HEK293T (cell line): ENCODE data around the gene CXXC1.

Experiments used
- CTCF ChIA-PET: fragments of 350-600 bp; formaldehyde crosslinking; extraction: SDS; loops from one replicate; lab custom pipeline; 2021; ENCODE audit warnings: antibody characterized with exemption, inconsistent platforms; lab: Yijun Ruan, JAX
- POLR2A ChIA-PET: fragments of 350-600 bp; formaldehyde crosslinking; extraction: SDS; loops from one replicate; lab custom pipeline; 2020; ENCODE audit warnings: antibody characterized with exemption, inconsistent platforms; lab: Yijun Ruan, JAX
- DNase-seq: peaks from one replicate; pipeline ENCODE4 v3.0.0; 2012; ENCODE audit warnings: mixed read lengths; ENCODE audit errors: extremely low spot score
- ARNT ChIP-seq: fragments of 450-650 bp; IDR thresholded peaks from 2 replicates; pipeline ENCODE4 v1.6.1; 2017; ENCODE audit warnings: mild to moderate bottlenecking
- BHLHE40 ChIP-seq: fragments of 450-650 bp; IDR thresholded peaks from 2 replicates; pipeline ENCODE4 v1.6.1; 2016; ENCODE audit warnings: mild to moderate bottlenecking, moderate library complexity, borderline replicate concordance
- CTBP1 ChIP-seq: fragments of 450-650 bp; IDR thresholded peaks from 2 replicates; pipeline ENCODE4 v1.6.1; 2016; ENCODE audit warnings: borderline replicate concordance
- ELF4 ChIP-seq: fragments of 450-650 bp; IDR thresholded peaks from 2 replicates; pipeline ENCODE4 v1.6.1; 2017; ENCODE audit warnings: antibody characterized with exemption
- FOXA1 ChIP-seq: fragments of 450-650 bp; IDR thresholded peaks from 2 replicates; pipeline ENCODE4 v1.6.1; 2016; ENCODE audit warnings: mild to moderate bottlenecking
- FOXK2 ChIP-seq: fragments of 450-650 bp; IDR thresholded peaks from 2 replicates; pipeline ENCODE4 v1.6.1; 2016; ENCODE audit warnings: mild to moderate bottlenecking
- FOXM1 ChIP-seq: fragments of 450-650 bp; IDR thresholded peaks from 2 replicates; pipeline ENCODE4 v1.6.1; 2017; ENCODE audit warnings: mild to moderate bottlenecking, borderline replicate concordance
- HDGF ChIP-seq: fragments of 450-650 bp; IDR thresholded peaks from 2 replicates; pipeline ENCODE4 v1.6.1; 2017; ENCODE audit warnings: antibody characterized with exemption, borderline replicate concordance
- L3MBTL2 ChIP-seq: fragments of 450-650 bp; conservative IDR thresholded peaks from 2 replicates; pipeline ENCODE4 v1.6.1; 2016; ENCODE audit warnings: mild to moderate bottlenecking
- LEF1 ChIP-seq: fragments of 450-650 bp; IDR thresholded peaks from 2 replicates; pipeline ENCODE4 v1.6.1; 2017; ENCODE audit warnings: mild to moderate bottlenecking, borderline replicate concordance
- NFRKB ChIP-seq: fragments of 450-650 bp; IDR thresholded peaks from 2 replicates; pipeline ENCODE4 v1.6.1; 2016; ENCODE audit warnings: mild to moderate bottlenecking, moderate library complexity
- PKNOX1 ChIP-seq: fragments of 450-650 bp; IDR thresholded peaks from 2 replicates; pipeline ENCODE4 v1.6.1; 2016
- SP1 ChIP-seq: fragments of 450-650 bp; IDR thresholded peaks from 2 replicates; pipeline ENCODE4 v1.6.1; 2017
- SUZ12 ChIP-seq: fragments of 450-650 bp; IDR thresholded peaks from 2 replicates; pipeline ENCODE4 v1.6.1; 2016; ENCODE audit warnings: mild to moderate bottlenecking
- TARDBP ChIP-seq: fragments of 450-650 bp; IDR thresholded peaks from 2 replicates; pipeline ENCODE4 v1.6.1; 2016
- ZNF384 ChIP-seq: fragments of 450-650 bp; IDR thresholded peaks from 2 replicates; pipeline ENCODE4 v1.6.1; 2016

CXXC1 gene

GRCh38 chr18:50287028-50287440 is 458 bp downstream of the CXXC1 start:
- no peak for DNase-seq
- CTCF ChIA-PET, result no interaction called here
- POLR2A ChIA-PET, result no interaction called here
- TF ChIP-seq SUZ12 (no peak), ZNF384 (no peak), ELF4 (no peak), FOXA1 (no peak), SP1 (no peak), ARNT (no peak)

- TF ChIP-seq SP1 (no peak), LEF1 (no peak), ARNT (no peak), BHLHE40 (no peak), CTBP1 (no peak), PKNOX1 (no peak), ZNF384 (no peak), FOXK2 (no peak), TARDBP (no peak), FOXA1 (no peak), NFRKB (no peak), SUZ12 (no peak), HDGF (no peak), FOXM1 (no peak), ELF4 (no peak), L3MBTL2 (no peak)
- DNase-seq, result no peak
- ChIA-PET POLR2A (no interaction called here), CTCF (interaction anchor here (0.6 kb wide), 1 partner anchor 71 kb away, joined by 3 read pairs; no protein-coding TSS in a partner anchor)
Measured at GRCh38 chr18:50286391-50287027, 983 bp downstream of the CXXC1 start.

GRCh38 chr18:50285631-50286321 is 1.7 kb downstream of the CXXC1 start:
- ChIA-PET POLR2A (no interaction called here), CTCF (interaction anchor here (0.6 kb wide), 1 partner anchor 71 kb away, joined by 3 read pairs; no protein-coding TSS in a partner anchor)
- no peak for DNase-seq
- no peak for TF ChIP-seq SUZ12
- no peak for TF ChIP-seq ELF4
- TF ChIP-seq ZNF384, result no peak
- no peak for TF ChIP-seq BHLHE40

GRCh38 chr18:50285071-50285470 is 2.4 kb downstream of the CXXC1 start:
- POLR2A ChIA-PET, result no interaction called here
- TF ChIP-seq L3MBTL2, result no peak
- TF ChIP-seq FOXM1, result no peak
- TF ChIP-seq FOXA1, result no peak
- no peak for TF ChIP-seq NFRKB
- TF ChIP-seq LEF1, result no peak
- no peak for TF ChIP-seq SP1
- TF ChIP-seq CTBP1, result no peak
- TF ChIP-seq ZNF384, result no peak
- no peak for TF ChIP-seq BHLHE40
- no peak for TF ChIP-seq FOXK2
- TF ChIP-seq TARDBP, result no peak
- no peak for TF ChIP-seq SUZ12
- no peak for DNase-seq
- CTCF ChIA-PET, result no interaction called here

- DNase-seq, result no peak
- TF ChIP-seq L3MBTL2 (no peak), ELF4 (no peak), SP1 (no peak), ARNT (no peak), TARDBP (no peak), ZNF384 (no peak), FOXK2 (no peak), NFRKB (no peak), FOXM1 (no peak), BHLHE40 (no peak), CTBP1 (no peak), LEF1 (no peak), PKNOX1 (no peak), HDGF (no peak), FOXA1 (no peak), SUZ12 (no peak)
- CTCF ChIA-PET, result no interaction called here
- POLR2A ChIA-PET, result no interaction called here
Measured at GRCh38 chr18:50284255-50284885, 3.1 kb downstream of the CXXC1 start.

- ChIA-PET POLR2A (no interaction called here), CTCF (no interaction called here)
- TF ChIP-seq CTBP1, result no peak
- TF ChIP-seq FOXA1, result no peak
- no peak for TF ChIP-seq SUZ12
- TF ChIP-seq TARDBP, result no peak
- no peak for TF ChIP-seq PKNOX1
- TF ChIP-seq FOXK2, result no peak
- TF ChIP-seq ARNT, result no peak
- TF ChIP-seq SP1, result no peak
- TF ChIP-seq LEF1, result no peak
- TF ChIP-seq NFRKB, result no peak
- TF ChIP-seq L3MBTL2, result no peak
- no peak for TF ChIP-seq FOXM1
- TF ChIP-seq HDGF, result no peak
- no peak for TF ChIP-seq ELF4
- no peak for TF ChIP-seq ZNF384
- TF ChIP-seq BHLHE40, result no peak
- no peak for DNase-seq
Measured at GRCh38 chr18:50283469-50284209, 3.9 kb downstream of the CXXC1 start.
